ENCODE measurements around the gene TUSC1. TPM values are rescaled to one million over a fixed set of nuclear protein-coding genes. Genes with fewer than 3 reads are reported as not detected.

Gene TUSC1
- total RNA-seq, 1 experiment from 2014 or later: 6.0 TPM

GRCh38 chr9:25658571-25658970, 19.7 kb downstream of the TUSC1 start:
- Mint-ChIP-seq H3K27me3 (ENCODE audit: low read depth) (no peaks in the 10 kb centered on the region), H3K27ac (no peak overlapping the region), H3K36me3 (no peaks in the 10 kb centered on the region), H3K4me3 (no peak overlapping the region), H3K9me3 (peaks cover 16% of the 10 kb centered on the region), H3K4me1 (peaks cover 21% of the 10 kb centered on the region)
- peak; percentile 48 for ATAC-seq
- ChIA-PET POLR2A (no interaction called here), CTCF (no interaction called here)
- no peak for DNase-seq (ENCODE audit: low spot score)
- TF ChIP-seq ATF1 (CRISPR knock-in tag; IDR thresholded peaks at IDR 0.05) (no peak), ETV6 (CRISPR knock-in tag; IDR thresholded peaks at IDR 0.05) (no peak), RELA (CRISPR knock-in tag; IDR thresholded peaks at IDR 0.05; ENCODE audit: borderline replicate concordance) (no peak), EMX1 (CRISPR knock-in tag; IDR thresholded peaks at IDR 0.05) (no peak), GRHL2 (CRISPR knock-in tag; IDR thresholded peaks at IDR 0.05; ENCODE audit: insufficient replicate concordance, severe bottlenecking) (no peak), SOX15 (CRISPR knock-in tag; IDR thresholded peaks at IDR 0.05) (no peak), NR1H2 (CRISPR knock-in tag; IDR thresholded peaks at IDR 0.05) (no peak), CBFB (CRISPR knock-in tag; IDR thresholded peaks at IDR 0.05; ENCODE audit: low read depth) (no peak), SP1 (CRISPR knock-in tag; conservative IDR thresholded peaks at IDR 0.05) (no peak), NR2C2 (CRISPR knock-in tag; IDR thresholded peaks at IDR 0.05) (no peak), STAT6 (CRISPR knock-in tag; conservative IDR thresholded peaks at IDR 0.05; ENCODE audit: low read depth) (no peak), ATF2 (CRISPR knock-in tag; IDR thresholded peaks at IDR 0.05; ENCODE audit: borderline replicate concordance, low read depth) (no peak), ZNF232 (CRISPR knock-in tag; IDR thresholded peaks at IDR 0.05) (no peak), ZNF671 (CRISPR knock-in tag; IDR thresholded peaks at IDR 0.05) (no peak), CDX4 (CRISPR knock-in tag; IDR thresholded peaks at IDR 0.05; ENCODE audit: borderline replicate concordance) (no peak)
- TF ChIP-seq, protein P1, sequence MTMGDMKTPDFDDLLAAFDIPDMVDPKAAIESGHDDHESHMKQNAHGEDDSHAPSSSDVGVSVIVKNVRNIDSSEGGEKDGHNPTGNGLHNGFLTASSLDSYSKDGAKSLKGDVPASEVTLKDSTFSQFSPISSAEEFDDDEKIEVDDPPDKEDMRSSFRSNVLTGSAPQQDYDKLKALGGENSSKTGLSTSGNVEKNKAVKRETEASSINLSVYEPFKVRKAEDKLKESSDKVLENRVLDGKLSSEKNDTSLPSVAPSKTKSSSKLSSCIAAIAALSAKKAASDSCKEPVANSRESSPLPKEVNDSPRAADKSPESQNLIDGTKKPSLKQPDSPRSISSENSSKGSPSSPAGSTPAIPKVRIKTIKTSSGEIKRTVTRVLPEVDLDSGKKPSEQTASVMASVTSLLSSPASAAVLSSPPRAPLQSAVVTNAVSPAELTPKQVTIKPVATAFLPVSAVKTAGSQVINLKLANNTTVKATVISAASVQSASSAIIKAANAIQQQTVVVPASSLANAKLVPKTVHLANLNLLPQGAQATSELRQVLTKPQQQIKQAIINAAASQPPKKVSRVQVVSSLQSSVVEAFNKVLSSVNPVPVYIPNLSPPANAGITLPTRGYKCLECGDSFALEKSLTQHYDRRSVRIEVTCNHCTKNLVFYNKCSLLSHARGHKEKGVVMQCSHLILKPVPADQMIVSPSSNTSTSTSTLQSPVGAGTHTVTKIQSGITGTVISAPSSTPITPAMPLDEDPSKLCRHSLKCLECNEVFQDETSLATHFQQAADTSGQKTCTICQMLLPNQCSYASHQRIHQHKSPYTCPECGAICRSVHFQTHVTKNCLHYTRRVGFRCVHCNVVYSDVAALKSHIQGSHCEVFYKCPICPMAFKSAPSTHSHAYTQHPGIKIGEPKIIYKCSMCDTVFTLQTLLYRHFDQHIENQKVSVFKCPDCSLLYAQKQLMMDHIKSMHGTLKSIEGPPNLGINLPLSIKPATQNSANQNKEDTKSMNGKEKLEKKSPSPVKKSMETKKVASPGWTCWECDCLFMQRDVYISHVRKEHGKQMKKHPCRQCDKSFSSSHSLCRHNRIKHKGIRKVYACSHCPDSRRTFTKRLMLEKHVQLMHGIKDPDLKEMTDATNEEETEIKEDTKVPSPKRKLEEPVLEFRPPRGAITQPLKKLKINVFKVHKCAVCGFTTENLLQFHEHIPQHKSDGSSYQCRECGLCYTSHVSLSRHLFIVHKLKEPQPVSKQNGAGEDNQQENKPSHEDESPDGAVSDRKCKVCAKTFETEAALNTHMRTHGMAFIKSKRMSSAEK (CRISPR knock-in tag; IDR thresholded peaks at IDR 0.05; ENCODE audit: borderline replicate concordance): no peak

GRCh38 chr9:25654417-25654816, 23.8 kb downstream of the TUSC1 start:
- H3K27ac Mint-ChIP-seq: 0 out of 2 replicates have a peak overlapping the region, but pooled peaks have one; percentile 29
- POLR2A ChIA-PET: no interaction called here
- TF ChIP-seq STAT6 (CRISPR knock-in tag; conservative IDR thresholded peaks at IDR 0.05; ENCODE audit: low read depth): no peak
- TF ChIP-seq ATF2 (CRISPR knock-in tag; IDR thresholded peaks at IDR 0.05; ENCODE audit: borderline replicate concordance, low read depth): no peak
- TF ChIP-seq ZNF121 (CRISPR knock-in tag; IDR thresholded peaks at IDR 0.05): no peak
- TF ChIP-seq ATF1 (CRISPR knock-in tag; IDR thresholded peaks at IDR 0.05): no peak
- no peak for TF ChIP-seq MLX (CRISPR knock-in tag; IDR thresholded peaks at IDR 0.05)
- no peak for TF ChIP-seq TCF7 (CRISPR knock-in tag; IDR thresholded peaks at IDR 0.05; ENCODE audit: low read depth)
- TF ChIP-seq ETV6 (CRISPR knock-in tag; IDR thresholded peaks at IDR 0.05): no peak
- TF ChIP-seq ZNF671 (CRISPR knock-in tag; IDR thresholded peaks at IDR 0.05): no peak

More at GRCh38 chr9:25654417-25654816, 23.8 kb downstream of the TUSC1 start:
- Mint-ChIP-seq H3K4me3 (no peak overlapping the region), H3K27me3 (ENCODE audit: low read depth) (no peaks in the 10 kb centered on the region), H3K9me3 (peaks cover 1% of the 10 kb centered on the region; the same call in 1 of the 2 replicates), H3K36me3 (no peaks in the 10 kb centered on the region), H3K4me1 (peaks cover 21% of the 10 kb centered on the region)
- CTCF ChIA-PET: no interaction called here
- DNase-seq (ENCODE audit: low spot score) (no peak), ATAC-seq (no peak)

Data from WTC11 (cell line).